AG09319 (cell line): Measurements from ENCODE around the gene DMRT3.

Experiments used
- DNase-seq: peaks from one replicate; pipeline ENCODE4 v3.0.0-alpha.2; 2010; ENCODE audit warnings: low read depth; ENCODE audit errors: extremely low read depth
- TF ChIP-seq, protein P1 (sequence below): IDR thresholded peaks from 2 replicates; pipeline ENCODE4 v1.5.1; 2011; ENCODE audit warnings: low read depth, mild to moderate bottlenecking, inconsistent platforms, low read length, moderate library complexity

Gene DMRT3

DNA sequence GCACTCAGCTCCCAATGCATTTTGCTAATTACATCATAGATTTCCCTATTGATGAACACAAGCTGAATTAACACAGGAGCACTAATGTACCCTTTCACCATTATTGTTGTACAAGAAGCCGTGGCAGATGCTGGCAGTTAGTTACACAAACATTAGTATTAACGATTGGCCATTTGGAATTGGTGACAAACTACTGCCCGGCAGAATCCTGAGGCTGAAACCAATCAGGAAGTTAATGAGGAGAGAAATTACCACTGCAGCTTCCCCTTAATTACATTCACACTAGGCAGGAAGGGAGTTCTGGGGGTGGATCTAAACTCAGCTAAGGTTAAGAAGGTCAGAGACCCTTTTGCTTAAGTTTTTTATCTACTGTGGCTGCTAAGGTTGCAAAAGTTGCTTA, 9.6 kb upstream of the DMRT3 start:
- DNase-seq = no peak
- TF ChIP-seq, protein P1, sequence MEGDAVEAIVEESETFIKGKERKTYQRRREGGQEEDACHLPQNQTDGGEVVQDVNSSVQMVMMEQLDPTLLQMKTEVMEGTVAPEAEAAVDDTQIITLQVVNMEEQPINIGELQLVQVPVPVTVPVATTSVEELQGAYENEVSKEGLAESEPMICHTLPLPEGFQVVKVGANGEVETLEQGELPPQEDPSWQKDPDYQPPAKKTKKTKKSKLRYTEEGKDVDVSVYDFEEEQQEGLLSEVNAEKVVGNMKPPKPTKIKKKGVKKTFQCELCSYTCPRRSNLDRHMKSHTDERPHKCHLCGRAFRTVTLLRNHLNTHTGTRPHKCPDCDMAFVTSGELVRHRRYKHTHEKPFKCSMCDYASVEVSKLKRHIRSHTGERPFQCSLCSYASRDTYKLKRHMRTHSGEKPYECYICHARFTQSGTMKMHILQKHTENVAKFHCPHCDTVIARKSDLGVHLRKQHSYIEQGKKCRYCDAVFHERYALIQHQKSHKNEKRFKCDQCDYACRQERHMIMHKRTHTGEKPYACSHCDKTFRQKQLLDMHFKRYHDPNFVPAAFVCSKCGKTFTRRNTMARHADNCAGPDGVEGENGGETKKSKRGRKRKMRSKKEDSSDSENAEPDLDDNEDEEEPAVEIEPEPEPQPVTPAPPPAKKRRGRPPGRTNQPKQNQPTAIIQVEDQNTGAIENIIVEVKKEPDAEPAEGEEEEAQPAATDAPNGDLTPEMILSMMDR = no peak

DNA sequence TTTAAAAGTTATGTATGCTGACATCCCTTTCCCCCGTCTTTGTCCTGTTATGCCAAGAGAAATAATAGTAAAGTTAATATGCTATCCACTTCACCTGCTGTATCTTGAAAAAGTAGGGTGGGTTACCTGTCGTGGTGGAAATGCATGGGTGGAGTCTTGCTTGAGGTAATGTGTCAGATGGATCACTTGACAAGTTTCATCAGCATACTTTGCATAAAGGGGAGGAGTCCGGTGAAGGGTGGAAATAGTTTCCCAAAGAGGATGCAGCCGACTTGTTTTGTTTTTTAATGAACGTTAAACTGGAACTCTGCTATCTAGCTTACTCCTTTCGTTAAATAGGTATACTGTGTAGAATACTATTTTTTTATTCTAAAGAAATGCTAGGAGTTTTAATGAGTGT, 9.0 kb upstream of the DMRT3 start:
- no peak for DNase-seq
- TF ChIP-seq, protein P1 = no peak

DNA sequence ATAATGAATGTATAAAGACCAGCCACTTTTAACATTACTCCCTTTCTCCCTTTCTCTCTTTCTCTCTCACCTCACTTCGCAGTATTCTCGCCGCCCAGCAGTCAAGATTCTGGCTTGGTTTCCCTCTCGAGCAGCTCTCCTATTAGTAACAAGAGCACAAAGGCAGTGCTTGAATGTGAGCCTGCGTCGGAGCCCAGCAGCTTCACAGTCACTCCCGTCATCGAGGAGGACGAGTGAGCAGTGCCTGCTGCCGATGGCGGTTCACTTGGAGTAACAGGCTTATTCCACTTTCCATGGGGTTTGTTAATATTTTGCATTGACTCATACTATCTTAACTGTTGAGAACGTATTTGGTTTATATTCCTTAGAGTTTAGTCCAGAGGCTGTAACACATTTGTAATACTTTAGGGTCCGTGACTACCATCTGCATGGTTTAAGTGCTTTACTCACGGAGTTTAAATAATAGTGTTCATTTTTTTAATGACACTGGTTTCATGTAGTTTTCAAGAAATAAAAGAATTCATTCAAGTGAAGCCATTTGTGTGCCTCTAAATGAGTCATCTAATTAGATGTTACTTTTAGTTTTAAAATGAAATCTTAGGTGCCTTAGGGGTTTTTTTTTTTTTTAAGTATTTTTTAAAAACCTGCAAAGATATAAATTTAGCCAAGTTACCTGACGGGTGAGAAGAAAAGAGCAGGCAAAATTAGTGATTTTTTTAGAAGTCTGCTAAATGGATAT, 8.4 kb upstream of the DMRT3 start:
- DNase-seq = no peak
- TF ChIP-seq, protein P1 = no peak

DNA sequence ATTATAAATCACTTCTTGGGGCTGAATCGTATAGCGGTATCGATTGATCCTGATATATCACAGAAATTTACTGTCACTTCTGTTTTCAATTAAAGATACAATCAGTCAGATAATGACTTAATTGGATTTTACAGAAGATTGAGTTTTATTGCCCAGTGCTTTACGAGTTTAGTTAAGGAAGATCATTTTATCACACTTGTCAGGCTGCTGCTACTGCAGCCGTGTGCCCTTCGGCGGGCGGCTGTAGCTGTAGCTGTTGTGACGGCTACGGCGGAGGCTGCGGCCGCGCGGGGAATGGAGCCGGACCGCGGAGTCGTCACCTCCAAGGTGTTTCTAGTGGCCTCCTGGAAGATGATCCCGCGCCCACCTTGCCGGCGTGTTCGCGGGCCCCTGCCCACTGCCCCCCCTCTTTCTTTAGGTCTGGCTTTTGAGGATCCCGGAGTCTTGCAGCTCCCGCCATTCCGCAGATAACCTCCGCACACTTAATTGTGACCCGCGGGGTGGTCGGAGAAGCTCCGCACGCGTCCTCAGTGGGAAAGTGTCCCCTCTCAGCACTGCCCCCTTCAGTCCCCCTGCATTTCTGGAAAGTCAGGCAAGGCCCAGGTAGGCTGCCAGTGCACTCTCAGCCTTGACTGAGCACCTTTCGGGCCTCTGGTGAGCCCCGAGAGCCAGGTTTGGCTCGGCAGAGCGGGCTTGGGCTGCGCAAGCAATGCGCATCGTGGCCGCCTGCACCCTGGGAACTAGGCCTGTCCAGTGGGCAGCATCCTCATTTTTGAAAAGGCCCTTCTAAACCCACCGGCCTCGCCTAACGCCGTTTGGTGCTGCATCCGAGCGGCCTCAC, 6.9 kb upstream of the DMRT3 start:
- DNase-seq = no peak

DNA sequence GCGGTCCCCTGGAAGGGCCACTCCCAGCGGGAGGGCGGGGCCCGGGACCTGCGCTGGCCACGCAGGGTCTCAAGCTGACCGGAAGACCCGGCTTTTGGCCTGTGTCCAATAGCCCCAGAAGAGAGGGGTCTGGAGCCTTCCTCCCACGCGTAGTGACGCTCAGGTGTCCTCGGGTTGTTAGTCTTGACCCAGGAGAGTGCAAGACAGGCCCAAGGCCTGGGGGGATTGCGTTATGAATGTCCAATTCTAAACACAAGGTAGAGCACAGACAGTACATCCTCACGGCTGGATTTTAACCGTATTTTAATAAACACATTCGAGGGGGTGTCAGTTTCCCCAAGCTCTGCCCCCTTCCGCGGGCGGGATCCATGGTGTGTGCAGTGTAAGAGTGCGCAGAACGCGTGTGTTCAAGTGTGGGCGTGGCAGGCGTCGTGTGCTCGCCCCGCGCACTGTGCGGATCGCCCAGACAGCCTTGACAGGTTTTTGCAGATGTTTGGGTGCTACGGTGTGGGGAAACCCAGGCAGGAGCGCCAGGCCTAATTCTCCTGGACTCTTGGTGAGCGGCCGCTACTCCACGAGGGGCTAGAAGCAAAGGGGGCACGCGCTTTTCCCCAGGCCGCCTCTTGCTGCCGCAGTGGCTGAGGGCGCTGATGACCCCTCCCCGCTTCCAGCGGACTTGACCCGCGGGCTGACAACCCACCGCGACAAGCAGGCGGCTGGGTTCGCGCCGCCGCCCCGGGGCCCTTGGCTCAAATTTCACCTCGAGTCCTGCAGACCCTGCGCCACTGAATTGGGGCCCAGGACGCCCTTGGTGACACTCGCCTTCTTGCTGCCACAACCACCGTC, 6.1 kb upstream of the DMRT3 start:
- DNase-seq = no peak
- TF ChIP-seq, protein P1 = no peak

More for the DNA sequence above, 6.9 kb upstream of the DMRT3 start:
- TF ChIP-seq, protein P1 = no peak

DNA sequence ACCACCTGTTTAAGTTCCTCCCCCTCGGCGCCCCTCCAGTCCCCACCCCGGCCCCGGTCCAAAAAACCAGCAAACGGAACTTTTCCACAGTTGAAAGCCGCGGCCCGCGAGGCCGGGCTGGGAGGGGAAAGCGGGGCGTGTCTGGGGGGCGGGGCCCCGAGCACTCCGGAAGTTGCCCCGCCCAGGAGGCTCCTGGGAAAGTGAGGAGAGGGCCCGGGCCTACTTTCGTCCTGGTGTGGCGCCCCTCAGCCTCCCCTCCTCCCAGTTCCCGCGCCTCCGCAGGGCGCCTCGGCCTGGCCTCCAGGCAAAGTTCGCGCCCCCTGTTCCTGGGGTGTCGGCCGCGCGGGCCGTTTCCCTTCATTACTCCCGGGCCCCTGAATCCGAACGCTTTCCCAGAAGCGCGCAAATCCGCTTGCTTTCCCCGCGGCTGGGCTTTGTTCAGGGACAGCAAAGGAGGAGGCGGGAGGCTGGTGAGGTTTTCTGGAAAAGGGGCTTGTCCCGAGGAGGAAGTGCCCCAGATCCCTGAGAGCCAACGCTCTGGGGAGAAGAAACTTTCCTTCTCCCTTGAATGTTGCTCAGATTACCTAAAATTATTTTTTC, 4.5 kb upstream of the DMRT3 start:
- TF ChIP-seq, protein P1 = no peak

More for the DNA sequence above, 4.5 kb upstream of the DMRT3 start:
- no peak for DNase-seq
